GM12864 (cell line): Measurements from ENCODE around the gene POLG.

Experiments used
- DNase-seq: peaks from one replicate; pipeline ENCODE4 v3.0.0-alpha.2; 2011; ENCODE audit warnings: low read depth
- H3K4me3 ChIP-seq: 2 replicates; pipeline ENCODE4 v1.5.1; 2011; ENCODE audit warnings: mild to moderate bottlenecking, low read depth, low read length, control low read depth
- CTCF ChIP-seq: IDR thresholded peaks from 2 replicates; pipeline ENCODE4 v1.5.1; 2011; ENCODE audit warnings: low read depth, mild to moderate bottlenecking, moderate library complexity, low read length, control low read depth, inconsistent platforms; ENCODE audit errors: missing control alignments

Gene POLG

DNA sequence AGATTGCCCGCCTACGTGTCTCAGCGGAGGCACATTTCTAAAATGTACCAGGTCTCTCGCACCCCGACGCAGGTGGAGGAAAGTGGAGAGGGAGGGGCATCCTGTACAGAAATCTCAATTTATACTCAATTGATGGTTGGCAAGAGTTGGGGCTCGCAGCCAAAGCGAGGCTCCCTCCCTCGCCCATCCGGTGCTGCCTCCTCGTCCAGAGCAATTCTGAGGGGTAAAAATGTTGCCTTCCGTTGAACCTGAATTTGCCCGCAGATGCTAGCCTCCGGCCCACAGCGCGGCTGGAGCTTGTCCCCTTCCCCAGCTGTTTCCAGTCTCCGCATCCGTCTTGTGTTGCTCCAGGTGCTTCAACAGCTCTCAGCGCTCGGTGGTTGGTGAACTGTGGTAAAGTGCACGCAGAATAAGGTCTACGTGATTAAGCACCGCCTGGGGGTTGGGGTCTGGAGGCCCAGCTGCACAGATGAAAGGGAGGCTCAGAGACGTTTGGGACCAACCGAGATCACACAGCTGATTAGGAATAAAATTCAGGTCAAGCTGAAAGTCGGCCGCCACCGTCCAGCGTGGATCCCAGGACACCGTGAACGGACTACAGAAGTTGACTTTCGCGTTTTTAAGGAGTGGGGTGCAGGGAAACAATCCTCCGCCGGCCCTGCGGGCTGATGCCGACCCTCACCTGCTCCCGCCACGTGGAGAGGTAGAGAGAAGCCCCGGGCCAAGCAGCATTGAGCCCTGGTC lies 846 bp upstream of the POLG start:
- peak overlapping the region; percentile 50 for H3K4me3 ChIP-seq
- peak; percentile 30 for DNase-seq

DNA sequence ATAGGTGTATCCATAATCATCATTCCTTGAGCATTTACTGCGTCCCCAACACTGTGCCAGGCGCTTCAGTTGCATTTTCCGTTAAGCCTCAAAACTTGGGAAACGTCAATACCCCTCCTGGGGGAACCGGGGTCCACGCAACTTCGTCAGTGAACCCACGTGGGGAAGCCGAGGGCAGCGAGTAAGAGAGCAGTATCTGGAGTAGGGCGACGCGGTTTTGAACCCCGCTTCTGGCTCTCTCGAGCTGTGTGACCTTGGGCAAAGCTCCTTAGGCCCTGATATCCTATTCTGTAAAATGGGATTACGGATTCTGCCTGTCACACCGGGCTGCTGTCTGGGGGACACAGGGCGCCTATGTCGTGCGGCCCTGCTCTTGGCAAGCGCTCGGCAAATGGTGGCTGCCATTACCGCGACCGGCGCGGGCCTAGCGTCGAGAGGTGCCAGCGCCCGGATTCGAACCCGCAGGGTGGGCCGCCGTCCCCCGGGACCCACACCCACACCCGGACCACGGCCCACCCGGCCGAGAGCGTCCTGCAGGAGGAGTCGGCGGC lies 590 bp downstream of the POLG start:
- peak overlapping the region; percentile 90 for H3K4me3 ChIP-seq
- TF ChIP-seq CTCF = no peak
- no peak for DNase-seq

More for the DNA sequence above, 846 bp upstream of the POLG start:
- no peak for TF ChIP-seq CTCF

GRCh38 chr15:89333011-89333860 lies 1.4 kb downstream of the POLG start:
- H3K4me3 ChIP-seq = peak overlapping the region; percentile 90
- TF ChIP-seq CTCF = no peak
- no peak for DNase-seq

GRCh38 chr15:89332446-89332845 lies 2.2 kb downstream of the POLG start:
- no peak for DNase-seq
- H3K4me3 ChIP-seq = peak overlapping the region; percentile 90; the same call in 1 of the 2 replicates
- peak; percentile 53 for TF ChIP-seq CTCF

DNA sequence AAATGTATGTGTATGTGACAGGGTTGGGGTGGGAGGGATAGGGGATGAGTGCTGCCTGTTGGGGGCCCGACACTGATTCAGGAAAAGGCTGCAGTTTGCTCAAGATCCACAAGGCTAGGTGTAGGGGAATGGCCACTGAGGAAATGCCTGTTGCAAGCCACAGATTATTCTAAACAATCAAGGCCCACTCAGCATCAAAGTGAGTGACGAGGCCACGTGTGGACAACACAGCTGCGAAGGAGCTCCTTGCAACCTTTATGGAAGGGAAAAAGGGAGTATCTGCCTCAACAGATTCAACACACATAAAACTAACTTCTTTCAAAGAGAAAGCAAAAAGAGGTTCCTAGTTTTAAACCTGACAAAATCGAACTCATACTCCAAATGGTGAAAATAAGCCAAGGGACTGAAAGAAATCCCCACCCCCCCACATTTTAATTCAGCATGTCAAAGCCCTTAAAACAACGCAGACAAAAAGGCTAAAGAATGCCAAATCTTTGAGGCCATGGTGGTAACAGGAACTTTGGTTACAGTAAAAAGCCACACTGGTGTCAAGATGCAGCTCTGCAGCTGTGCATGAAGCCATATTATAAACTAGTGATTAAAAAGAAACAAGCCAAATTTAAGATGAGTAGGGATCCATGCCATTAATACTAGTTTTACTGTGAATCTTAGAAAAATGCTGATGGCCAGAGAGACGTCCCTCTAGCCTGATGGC lies 3.6 kb downstream of the POLG start:
- no peak for DNase-seq
- no peak for TF ChIP-seq CTCF
- H3K4me3 ChIP-seq = no peak overlapping the region

- no peak for DNase-seq
- no peak for TF ChIP-seq CTCF
- H3K4me3 ChIP-seq = no peak overlapping the region
Observed at GRCh38 chr15:89330119-89330518, 4.5 kb downstream of the POLG start.
